ENCODE data around the gene IL2RA.
"Not testable (repeated sequence)": the region's sequence is repeated elsewhere in the genome, so short reads cannot be mapped to it uniquely, and the experiment has no call there.

The IL2RA gene

DNA sequence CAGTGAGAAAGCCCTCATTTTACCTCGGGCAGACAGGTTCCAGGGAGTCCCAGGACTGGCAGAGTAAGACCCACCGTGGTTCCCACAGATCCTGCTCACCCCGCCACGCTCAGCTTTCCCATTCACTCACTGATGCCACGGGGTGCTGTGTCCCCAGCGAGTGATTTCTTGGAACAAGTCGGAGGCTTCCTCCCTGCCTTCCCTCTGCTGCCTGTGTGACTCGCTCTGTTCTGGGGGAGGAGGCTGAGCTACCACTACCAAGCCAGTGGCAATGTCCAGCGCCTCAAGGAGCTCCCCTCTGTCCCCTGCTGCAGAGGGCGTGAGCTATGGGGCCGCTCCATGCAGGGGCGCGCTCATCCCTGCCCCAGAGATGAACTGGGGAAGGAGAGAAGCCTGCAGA is 97.4 kb downstream of the IL2RA start:
- Mint-ChIP-seq H3K27me3 (no peaks in the 10 kb centered on the region), H3K4me3 (no peak overlapping the region), H3K4me1 (no peaks in the 10 kb centered on the region), H3K36me3 (peaks cover 36% of the 10 kb centered on the region), H3K9me3 (no peaks in the 10 kb centered on the region), H3K27ac (no peak overlapping the region)
- CTCF ChIA-PET, result no interaction called here
- no peak for DNase-seq

DNA sequence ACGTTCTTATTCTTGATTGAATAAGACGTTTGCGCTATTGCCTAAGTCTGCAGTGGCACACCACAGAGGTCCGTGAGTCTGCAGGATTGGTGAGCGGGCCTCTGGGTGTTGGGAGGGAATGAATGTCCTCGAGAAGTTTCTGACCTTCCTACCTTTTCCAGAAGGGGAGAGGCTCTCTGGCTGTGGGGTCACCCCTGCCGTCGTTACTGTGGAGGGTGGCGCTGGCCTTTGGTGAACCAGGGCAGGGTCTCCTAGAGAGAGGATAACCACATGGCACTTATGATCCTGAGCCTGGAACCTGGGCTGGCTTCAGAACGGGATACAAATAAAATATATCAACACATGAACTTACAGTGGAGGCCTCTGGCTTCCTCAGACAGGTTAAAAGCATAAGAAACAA is 98.6 kb downstream of the IL2RA start:
- no peak overlapping the region for H3K27ac Mint-ChIP-seq
- H3K4me1 Mint-ChIP-seq, result no peaks in the 10 kb centered on the region
- no peak for DNase-seq
- H3K9me3 Mint-ChIP-seq, result no peaks in the 10 kb centered on the region
- CTCF ChIA-PET, result no interaction called here
- H3K27me3 Mint-ChIP-seq, result no peaks in the 10 kb centered on the region
- H3K4me3 Mint-ChIP-seq, result no peak overlapping the region
- peaks cover 37% of the 10 kb centered on the region for H3K36me3 Mint-ChIP-seq

DNA sequence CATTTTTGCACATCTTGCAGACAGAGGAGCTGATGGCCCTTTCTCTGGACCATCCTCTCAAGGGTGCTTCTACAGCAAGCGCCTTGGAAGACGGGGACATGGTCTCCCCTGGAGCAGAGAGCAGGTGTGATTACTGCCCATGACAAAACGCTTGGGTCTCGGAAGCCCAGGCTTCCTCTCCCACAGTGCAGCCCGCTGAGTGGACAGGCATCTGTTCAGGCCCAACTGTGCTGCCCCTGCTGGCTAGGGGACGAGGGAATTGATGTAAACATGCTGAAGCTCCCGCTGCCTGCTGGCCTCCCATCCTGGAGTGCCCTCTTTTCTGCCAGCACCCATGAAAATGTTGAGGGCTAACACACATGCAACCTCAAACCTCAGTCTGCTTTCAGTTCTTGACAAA is 99.1 kb downstream of the IL2RA start:
- peak; percentile 7 for DNase-seq
- no peak overlapping the region for H3K4me3 Mint-ChIP-seq
- no peaks in the 10 kb centered on the region for H3K4me1 Mint-ChIP-seq
- CTCF ChIA-PET, result no interaction called here
- peaks cover 35% of the 10 kb centered on the region for H3K36me3 Mint-ChIP-seq
- no peaks in the 10 kb centered on the region for H3K27me3 Mint-ChIP-seq
- H3K9me3 Mint-ChIP-seq, result no peaks in the 10 kb centered on the region
- no peak overlapping the region for H3K27ac Mint-ChIP-seq

DNA sequence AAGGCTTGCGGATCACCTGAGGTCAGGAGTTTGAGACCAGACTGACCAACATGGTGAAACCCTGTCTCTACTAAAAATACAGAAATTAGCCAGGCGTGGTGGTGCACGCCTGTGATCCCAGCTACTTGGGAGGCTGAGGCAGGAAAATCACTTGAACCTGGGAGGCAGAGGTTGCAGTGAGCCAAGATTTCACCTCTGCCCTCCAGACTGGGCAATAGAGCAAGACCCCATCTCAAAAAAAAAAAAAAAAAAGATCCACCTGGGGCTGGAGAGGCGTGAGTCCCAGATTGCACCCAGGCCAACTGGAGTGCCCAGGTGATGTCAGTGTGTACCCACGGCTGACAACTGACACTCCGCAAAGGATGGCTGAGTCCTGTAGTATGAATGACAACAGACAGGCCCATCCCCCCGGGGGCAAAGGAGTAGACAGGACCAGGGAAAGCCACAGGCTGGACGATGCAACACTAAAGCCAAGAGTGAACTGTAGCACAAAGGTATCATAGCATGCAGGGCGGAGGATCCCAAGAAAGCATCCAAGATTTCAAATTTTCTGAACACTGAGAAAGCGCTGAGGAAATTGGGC is 99.7 kb downstream of the IL2RA start:
- H3K9me3 Mint-ChIP-seq, H3K4me1 Mint-ChIP-seq, H3K4me3 Mint-ChIP-seq, H3K27me3 Mint-ChIP-seq, H3K27ac Mint-ChIP-seq, CTCF ChIA-PET: not testable (repeated sequence)
- H3K36me3 Mint-ChIP-seq, result peaks cover 32% of the 10 kb centered on the region
- DNase-seq, result peak; percentile 10

DNA sequence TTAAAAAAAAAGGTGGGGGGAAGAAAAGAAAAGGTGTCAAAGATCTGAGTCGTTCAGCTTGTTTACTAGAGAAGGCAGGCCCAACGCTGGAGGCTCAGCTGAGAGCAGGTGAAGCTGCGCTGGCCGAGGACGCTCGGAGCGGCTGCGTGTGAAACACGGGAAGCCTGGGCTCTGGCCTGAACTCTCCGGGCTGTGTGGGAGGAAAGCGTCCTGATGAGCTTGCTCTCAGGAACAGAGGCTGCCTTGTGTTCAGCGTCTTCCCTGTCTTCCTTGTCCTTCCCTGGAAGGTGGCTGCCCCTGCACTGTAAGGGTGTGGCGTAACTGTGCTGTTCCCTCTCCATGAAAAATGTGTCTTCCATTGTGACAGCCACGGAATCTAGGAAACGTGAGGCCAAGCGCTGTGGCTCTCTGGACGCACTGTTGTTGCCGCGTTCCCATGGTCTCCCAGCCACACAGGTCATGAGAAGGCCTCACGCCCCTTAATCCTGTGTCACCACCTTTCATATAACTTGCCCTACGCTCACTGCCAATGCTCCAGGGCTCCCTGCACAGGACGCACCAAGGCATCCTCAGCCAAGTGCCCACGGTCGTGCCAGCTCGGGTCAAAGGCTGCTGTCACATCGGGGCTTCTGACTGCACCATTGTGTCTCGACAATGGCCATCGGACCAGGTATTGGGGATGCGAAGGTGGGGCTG is 100.6 kb downstream of the IL2RA start:
- Mint-ChIP-seq H3K36me3 (peaks cover 30% of the 10 kb centered on the region), H3K4me1 (no peaks in the 10 kb centered on the region), H3K27me3 (no peaks in the 10 kb centered on the region), H3K27ac (no peak overlapping the region), H3K4me3 (no peak overlapping the region), H3K9me3 (no peaks in the 10 kb centered on the region)
- no peak for DNase-seq
- CTCF ChIA-PET, result no interaction called here

DNA sequence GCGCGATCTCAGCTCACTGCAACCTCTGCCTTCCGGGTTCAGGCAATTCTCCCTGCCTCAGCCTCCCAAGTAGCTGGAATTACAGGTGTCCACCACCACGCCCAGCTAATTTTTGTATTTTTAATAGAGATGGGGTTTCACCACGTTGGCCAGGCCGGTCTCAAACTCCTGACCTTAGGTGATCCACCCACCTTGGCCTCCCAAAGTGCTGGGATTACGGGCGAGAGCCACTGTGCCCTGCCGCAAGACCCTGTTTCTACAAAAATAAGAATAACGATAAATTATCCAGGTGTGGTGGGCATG is 101.2 kb downstream of the IL2RA start:
- H3K27ac Mint-ChIP-seq, H3K4me1 Mint-ChIP-seq, H3K4me3 Mint-ChIP-seq, H3K9me3 Mint-ChIP-seq, CTCF ChIA-PET, DNase-seq, H3K27me3 Mint-ChIP-seq: not testable (repeated sequence)
- peaks cover 30% of the 10 kb centered on the region for H3K36me3 Mint-ChIP-seq

All from activated naive CD4-positive, alpha-beta T cell treated with anti-CD3 and anti-CD28 coated beads, Interleukin-2, amount 10 ng/mL, durations not matched to agents 7 days and 5 days (primary cell).